H4 (cell line): Measurements from ENCODE around the gene PRR14. TPM values are rescaled to one million over a fixed set of nuclear protein-coding genes. Genes with fewer than 3 reads are reported as not detected.

Experiments
- DNase-seq: peaks from one replicate; pipeline ENCODE4 v3.0.0-alpha.2; 2015; ENCODE audit warnings: low spot score
- total RNA-seq: library from RNA; depleted of rRNA; stranded (reverse); fragments of >200 nt; shearing (Covaris generic); gene quantifications from 2 replicates; pipeline ENCODE4 v1.2.3, GENCODE V29; 2014; rRNA removed

The PRR14 gene
- total RNA-seq: 5.2 and 13.6 TPM in 2 replicates

- peak; percentile 98 for DNase-seq
Measured at GRCh38 chr16:30650369-30651123, at the start of gene PRR14. Gene PRR14, plus strand, starts transcription at chr16:30650960. Its CDS starts 686 bp downstream, at chr16:30651646.

- DNase-seq: no peak
Measured at GRCh38 chr16:30601966-30602365, 48.8 kb upstream of the PRR14 start.

DNA sequence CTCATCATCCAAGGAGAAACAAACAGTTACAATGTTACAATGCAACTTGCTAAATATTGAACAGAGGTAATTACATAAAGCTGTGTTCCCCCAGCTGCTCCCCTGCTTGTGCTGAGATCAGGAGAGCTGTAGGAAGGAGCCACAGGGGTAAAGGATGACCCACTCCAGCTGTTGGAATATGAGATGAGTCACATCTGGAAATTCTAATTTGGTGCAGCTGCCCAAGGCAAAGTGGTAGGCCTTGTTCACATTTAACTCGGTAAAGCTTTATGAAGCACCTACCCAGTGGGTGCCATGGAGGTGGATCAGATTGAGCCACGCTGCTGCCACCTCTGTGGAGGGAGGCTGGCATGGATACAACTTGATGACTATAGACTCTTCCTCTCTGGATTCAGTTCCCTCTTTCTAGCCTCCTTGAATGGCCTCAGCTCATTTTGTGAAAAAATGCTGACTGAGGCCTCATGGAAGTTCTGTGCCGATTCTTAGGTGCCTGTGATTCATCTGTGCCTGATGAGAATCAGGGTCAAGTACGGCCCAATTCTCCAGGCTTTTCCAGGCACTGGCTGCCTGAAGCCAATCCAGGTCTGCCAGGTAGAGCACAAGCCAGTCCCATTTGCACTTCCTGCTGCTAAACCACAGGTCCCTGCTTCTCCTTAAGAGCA, 48.0 kb upstream of the PRR14 start:
- DNase-seq: no peak

DNA sequence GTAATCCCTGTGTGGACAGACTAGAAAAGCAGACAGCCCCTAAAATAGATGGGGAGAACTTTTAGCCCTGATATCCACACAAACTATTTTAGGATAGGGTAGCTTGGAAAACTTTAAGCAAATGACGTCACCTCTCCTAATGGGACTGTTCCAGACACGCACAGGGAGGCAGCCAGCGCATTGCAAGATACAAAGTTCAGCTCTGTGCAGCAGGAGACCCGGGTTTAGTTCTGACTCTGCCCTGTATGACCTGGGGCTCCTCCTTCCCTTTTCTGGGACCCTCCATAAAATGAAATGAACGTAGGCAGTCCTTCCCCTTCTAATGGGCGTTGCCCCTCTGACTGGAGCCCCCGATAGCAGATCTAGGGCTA, 46.8 kb upstream of the PRR14 start:
- no peak for DNase-seq

DNA sequence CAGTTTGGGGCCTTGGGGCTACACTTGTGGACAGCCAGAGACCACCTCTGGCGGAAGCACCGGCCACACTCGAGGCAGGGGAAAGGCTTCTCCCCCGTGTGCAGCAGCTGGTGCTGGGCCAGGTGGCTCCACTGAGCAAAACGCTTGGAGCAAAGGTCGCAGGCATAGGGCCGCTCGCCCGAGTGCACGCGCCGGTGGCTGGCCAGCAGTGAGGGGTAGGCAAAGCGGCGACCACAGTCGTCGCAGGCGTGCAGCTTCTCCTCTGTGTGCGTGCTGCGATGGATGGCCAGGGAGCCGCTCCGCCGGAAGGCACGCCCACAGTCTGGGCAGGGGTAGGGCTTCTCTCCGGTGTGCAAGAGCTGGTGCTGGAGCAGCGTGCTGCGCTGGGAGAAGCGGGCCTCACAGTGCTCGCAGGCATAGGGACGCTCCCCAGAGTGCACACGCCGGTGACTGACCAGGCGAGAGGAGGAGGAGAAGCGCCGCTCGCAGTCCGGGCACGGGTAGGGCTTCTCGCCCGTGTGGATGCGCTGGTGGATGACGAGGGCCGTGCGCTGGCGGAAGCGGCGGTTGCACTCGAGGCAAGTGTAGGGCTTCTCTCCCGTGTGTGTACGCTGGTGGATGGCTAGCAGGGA, 46.3 kb upstream of the PRR14 start:
- DNase-seq: no peak

DNA sequence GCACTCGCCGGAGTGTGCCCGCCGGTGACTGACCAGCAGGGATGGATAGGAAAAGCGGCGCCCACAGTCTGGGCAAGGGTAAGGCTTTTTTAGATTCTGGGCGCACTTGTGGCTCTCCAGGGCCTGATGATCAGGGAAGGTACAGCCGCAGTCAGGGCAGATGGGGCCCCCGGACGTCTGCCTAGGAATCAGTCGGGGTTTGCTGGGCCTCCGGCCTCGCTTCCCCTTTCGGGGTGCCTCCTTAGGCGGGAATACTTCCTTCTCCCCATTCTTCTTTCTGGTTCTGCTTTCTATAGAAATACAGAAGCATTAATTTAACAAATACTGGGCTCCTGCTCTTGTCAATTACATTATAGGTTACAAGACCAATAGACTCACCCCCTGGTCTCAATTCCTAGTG, 45.6 kb upstream of the PRR14 start:
- no peak for DNase-seq

DNA sequence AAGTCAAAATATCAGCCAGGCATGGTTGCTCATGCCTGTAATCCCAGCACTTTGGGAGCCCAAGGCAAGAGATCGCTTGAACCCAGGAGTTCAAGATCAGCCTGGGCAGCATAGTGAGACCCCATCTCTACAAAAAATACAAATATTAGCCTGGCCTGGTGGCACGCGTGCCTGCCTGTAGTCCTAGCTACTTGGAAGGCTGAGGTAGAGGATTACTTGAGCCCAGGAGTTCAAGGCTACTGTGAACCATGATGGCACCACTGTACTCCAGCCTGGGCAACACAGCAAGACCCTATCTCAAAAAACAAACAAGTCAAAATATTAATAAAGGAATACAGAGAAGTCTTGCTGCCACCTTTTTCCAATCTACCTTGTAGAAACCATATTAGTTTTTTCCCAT, 44.8 kb upstream of the PRR14 start:
- DNase-seq: no peak

GRCh38 chr16:30609002-30609925, 41.5 kb upstream of the PRR14 start:
- DNase-seq: no peak

DNA sequence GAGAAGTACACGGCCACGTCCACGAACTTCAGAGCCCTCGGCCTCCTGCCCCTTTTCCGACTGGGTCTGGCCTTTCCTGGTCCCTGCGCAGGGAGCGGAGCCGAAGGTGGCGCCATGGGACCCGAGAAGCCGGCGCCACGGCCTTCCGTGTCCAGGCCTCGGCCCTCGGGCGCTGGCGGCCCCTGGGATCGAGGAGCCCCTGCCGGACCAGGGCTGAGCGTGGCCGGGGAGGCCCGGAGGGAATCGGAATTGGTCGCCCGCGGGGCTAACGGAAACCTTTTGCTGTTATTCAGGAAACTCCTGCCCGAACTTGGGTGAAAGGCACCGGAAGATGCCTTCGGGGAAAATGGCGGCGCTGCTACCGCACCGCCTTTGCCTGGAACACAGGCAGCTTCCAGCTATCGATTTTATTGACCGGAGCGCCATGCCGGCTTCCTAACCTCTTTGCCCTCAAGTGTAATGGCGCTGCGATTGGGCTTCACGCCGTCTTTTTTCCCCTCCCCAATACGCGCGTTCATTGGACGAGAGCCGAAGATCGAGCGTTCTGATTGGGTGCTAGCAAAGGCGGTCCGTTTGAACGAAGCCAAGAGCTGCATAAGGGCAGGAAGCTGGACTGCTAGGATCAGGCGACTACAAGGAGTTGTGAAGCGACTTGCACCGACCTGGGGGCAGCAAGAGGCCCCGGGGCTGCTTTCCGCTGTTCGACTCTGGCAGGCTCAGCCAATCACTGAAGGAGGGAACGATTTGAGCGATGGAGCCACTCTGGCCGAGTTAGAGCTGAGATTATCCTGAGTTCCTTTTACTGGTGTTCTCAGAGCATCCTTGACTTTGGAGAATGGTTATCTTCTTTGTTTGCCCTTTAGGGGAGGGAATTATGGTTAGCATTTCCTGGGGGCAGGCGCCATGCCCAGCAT, 40.6 kb upstream of the PRR14 start, which contains the start of gene ZNF689:
ZNF689 (minus strand) TSS at position 464 of the 914 bp plus-strand sequence; CDS start at position 116, 348 bp downstream.
- DNase-seq: peak; percentile 95

GRCh38 chr16:30615358-30616091, 35.2 kb upstream of the PRR14 start:
- DNase-seq: no peak

GRCh38 chr16:30619202-30619601, 31.6 kb upstream of the PRR14 start:
- no peak for DNase-seq

GRCh38 chr16:30619638-30620037, 31.1 kb upstream of the PRR14 start:
- DNase-seq: no peak

DNA sequence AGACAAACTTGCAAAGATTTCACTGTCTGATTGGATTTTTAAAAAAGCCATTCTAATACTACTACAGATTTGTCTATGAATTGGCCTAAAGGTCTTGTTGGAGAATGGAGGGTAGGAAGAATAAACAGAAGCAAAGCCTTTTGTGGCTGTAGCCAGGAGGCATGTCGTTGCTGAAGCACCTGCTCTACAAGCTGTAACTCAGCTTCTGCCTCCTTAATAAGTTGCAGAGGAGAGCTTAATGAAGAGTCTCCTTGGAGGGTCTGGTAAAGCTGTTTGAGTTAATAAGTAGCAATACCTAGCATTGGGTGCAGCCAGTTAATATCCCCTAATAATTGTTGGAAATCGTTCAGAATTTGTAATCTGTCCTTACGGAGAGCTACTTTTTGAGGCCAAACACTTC, 30.6 kb upstream of the PRR14 start:
- DNase-seq: no peak

GRCh38 chr16:30621765-30622164, 29.0 kb upstream of the PRR14 start:
- DNase-seq: peak; percentile 69

- no peak for DNase-seq
Measured at GRCh38 chr16:30622455-30623032, 28.2 kb upstream of the PRR14 start.

DNA sequence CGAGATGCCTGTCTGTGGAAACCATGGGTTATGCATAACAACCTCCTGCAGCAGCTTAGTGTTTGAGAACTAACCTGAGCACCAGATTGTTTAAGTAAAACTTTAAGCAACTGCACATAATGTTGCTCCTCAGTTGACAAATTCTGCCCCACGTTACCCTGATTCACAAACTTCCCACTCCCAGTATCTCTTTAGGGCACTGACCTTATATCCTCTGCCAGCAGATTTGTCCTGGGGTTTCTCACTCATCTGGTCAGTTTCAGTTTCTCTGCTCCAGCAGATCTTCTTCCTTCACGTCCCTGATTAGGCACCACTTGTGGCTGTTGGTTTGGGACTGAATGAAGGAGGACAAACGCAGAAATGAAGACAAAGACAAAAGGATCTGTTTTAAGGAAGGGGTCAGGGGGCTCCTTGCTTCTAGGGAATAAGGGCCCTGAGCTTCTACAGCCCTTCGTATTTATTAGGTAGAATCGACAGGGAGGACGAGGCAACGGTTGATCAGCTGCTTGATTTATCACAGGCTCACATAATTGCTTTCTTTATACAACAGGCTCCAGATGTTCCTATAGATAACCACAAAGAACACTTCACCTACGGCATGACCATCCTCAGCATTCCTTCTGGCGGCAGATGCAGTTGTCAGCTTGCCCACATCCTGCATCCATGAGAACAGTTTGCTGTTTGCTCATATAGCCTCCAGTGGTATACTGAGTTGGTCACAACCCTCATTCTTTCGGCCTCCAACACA, 27.1 kb upstream of the PRR14 start:
- no peak for DNase-seq

DNA sequence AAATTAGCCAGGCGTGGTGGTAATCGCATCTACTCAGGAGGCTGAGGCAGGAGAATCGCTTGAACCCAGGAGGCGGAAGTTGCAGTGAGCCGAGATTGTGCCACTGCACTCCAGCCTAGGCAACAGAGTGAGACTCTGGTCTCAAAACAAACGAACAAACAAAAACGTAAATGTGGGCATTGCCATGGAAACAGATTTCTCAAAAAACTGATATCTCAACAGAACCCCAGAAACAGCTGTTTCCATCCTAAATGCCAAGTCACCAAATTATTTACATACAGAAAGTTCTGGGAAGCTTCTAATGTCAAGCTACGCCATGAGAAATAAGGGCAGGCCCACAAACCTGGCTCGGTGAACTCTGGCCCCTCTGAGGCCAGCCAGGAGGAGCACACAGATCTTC, 24.5 kb upstream of the PRR14 start:
- no peak for DNase-seq

- DNase-seq: peak; percentile 64
Measured at GRCh38 chr16:30628628-30629540, 21.9 kb upstream of the PRR14 start.
